ENCODE data around the gene BRAT1.

The BRAT1 gene

GRCh38 chr7:2576742-2577491, 21.6 kb upstream of the BRAT1 start:
- in situ Hi-C loops (cut with HindIII; ENCODE audit: low pct_unique_long_range_greater_than_20kb, low sequenced_read_pairs) = no loop called here
- no peak for DNase-seq (ENCODE audit: low read depth in 1 of 2, low spot score in 1 of 2)
- TF ChIP-seq JUND (IDR thresholded peaks at IDR 0.05; ENCODE audit: low read depth) = no peak

GRCh38 chr7:2575733-2576340, 20.5 kb upstream of the BRAT1 start:
- in situ Hi-C loops (cut with HindIII; ENCODE audit: low pct_unique_long_range_greater_than_20kb, low sequenced_read_pairs) = no loop called here
- TF ChIP-seq JUND (IDR thresholded peaks at IDR 0.05; ENCODE audit: low read depth) = no peak
- no peak for DNase-seq (ENCODE audit: low read depth in 1 of 2, low spot score in 1 of 2)

GRCh38 chr7:2575046-2575732, 19.9 kb upstream of the BRAT1 start:
- in situ Hi-C loops (cut with HindIII; ENCODE audit: low pct_unique_long_range_greater_than_20kb, low sequenced_read_pairs) = no loop called here
- DNase-seq (ENCODE audit: low read depth in 1 of 2, low spot score in 1 of 2) = no peak
- TF ChIP-seq JUND (IDR thresholded peaks at IDR 0.05; ENCODE audit: low read depth) = no peak

- no peak for DNase-seq (ENCODE audit: low read depth in 1 of 2, low spot score in 1 of 2)
- no peak for TF ChIP-seq JUND (IDR thresholded peaks at IDR 0.05; ENCODE audit: low read depth)
- in situ Hi-C loops (cut with HindIII; ENCODE audit: low pct_unique_long_range_greater_than_20kb, low sequenced_read_pairs) = no loop called here
These were observed 18.4 kb upstream of the BRAT1 start for GRCh38 chr7:2573761-2574160.

GRCh38 chr7:2572101-2572842, 16.9 kb upstream of the BRAT1 start:
- DNase-seq (ENCODE audit: low read depth in 1 of 2, low spot score in 1 of 2) = no peak
- in situ Hi-C loops (cut with HindIII; ENCODE audit: low pct_unique_long_range_greater_than_20kb, low sequenced_read_pairs) = no loop called here
- no peak for TF ChIP-seq JUND (IDR thresholded peaks at IDR 0.05; ENCODE audit: low read depth)

GRCh38 chr7:2571409-2571808, 16.1 kb upstream of the BRAT1 start:
- no peak for DNase-seq (ENCODE audit: low read depth in 1 of 2, low spot score in 1 of 2)
- TF ChIP-seq JUND (IDR thresholded peaks at IDR 0.05; ENCODE audit: low read depth) = no peak
- in situ Hi-C loops (cut with HindIII; ENCODE audit: low pct_unique_long_range_greater_than_20kb, low sequenced_read_pairs) = no loop called here

- no peak for DNase-seq (ENCODE audit: low read depth in 1 of 2, low spot score in 1 of 2)
- in situ Hi-C loops (cut with HindIII; ENCODE audit: low pct_unique_long_range_greater_than_20kb, low sequenced_read_pairs) = no loop called here
- no peak for TF ChIP-seq JUND (IDR thresholded peaks at IDR 0.05; ENCODE audit: low read depth)
These were observed 14.7 kb upstream of the BRAT1 start for GRCh38 chr7:2570021-2570420.

GRCh38 chr7:2569421-2569820, 14.1 kb upstream of the BRAT1 start:
- in situ Hi-C loops (cut with HindIII; ENCODE audit: low pct_unique_long_range_greater_than_20kb, low sequenced_read_pairs) = no loop called here
- no peak for TF ChIP-seq JUND (IDR thresholded peaks at IDR 0.05; ENCODE audit: low read depth)
- no peak for DNase-seq (ENCODE audit: low read depth in 1 of 2, low spot score in 1 of 2)

- TF ChIP-seq JUND (IDR thresholded peaks at IDR 0.05; ENCODE audit: low read depth) = no peak
- no peak for DNase-seq (ENCODE audit: low read depth in 1 of 2, low spot score in 1 of 2)
- in situ Hi-C loops (cut with HindIII; ENCODE audit: low pct_unique_long_range_greater_than_20kb, low sequenced_read_pairs) = no loop called here
These were observed 13.3 kb upstream of the BRAT1 start for GRCh38 chr7:2568521-2569223.

- in situ Hi-C loops (cut with HindIII; ENCODE audit: low pct_unique_long_range_greater_than_20kb, low sequenced_read_pairs) = no loop called here
- DNase-seq (ENCODE audit: low read depth in 1 of 2, low spot score in 1 of 2) = peak in 1 of 2 experiments; percentile 19
- no peak for TF ChIP-seq JUND (IDR thresholded peaks at IDR 0.05; ENCODE audit: low read depth)
These were observed 12.5 kb upstream of the BRAT1 start for GRCh38 chr7:2567679-2568278.

GRCh38 chr7:2566890-2567678, 11.8 kb upstream of the BRAT1 start:
- TF ChIP-seq JUND (IDR thresholded peaks at IDR 0.05; ENCODE audit: low read depth) = no peak
- no peak for DNase-seq (ENCODE audit: low read depth in 1 of 2, low spot score in 1 of 2)
- in situ Hi-C loops (cut with HindIII; ENCODE audit: low pct_unique_long_range_greater_than_20kb, low sequenced_read_pairs) = no loop called here
